T47D (cell line): ENCODE data around the gene DLG2.
A peak's percentile ranks its signal among the peaks of the same experiment; 100 is the strongest.

Experiments used
- DNase-seq, 2 experiments: peaks; one replicate each; pipeline versions ENCODE4 v3.0.0 to v3.0.0-alpha.2; 2011 to 2012; ENCODE audit warnings: low read depth in 1 of 2, low spot score in 1 of 2
- JUND ChIP-seq: IDR thresholded peaks from 2 replicates; pipeline ENCODE4 v1.6.1; 2012; ENCODE audit warnings: low read depth
- in situ Hi-C: cut with HindIII; loops from 2 replicates; pipeline ENCODE4 v1.10.0; 2016; ENCODE audit warnings: low sequenced_read_pairs, low pct_unique_long_range_greater_than_20kb

DLG2 gene

DNA sequence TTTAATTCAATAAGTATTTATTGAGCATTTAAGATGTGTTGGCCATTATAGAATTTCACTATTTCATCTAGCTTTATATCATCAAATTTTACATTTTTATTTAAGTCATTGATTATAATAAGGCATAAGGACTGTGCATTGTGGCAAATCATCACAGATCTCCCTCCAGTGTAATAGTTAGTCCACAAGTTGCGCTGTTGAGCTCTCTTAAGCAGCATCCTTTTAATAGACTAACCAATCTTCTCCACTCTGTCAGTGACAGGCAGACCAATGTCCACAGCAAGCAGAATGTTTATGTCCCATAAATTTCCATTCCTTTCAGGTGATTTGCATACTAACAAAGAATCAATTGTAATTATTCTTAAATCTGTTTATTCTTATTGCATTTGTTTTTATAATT lies 1745.7 kb downstream of the DLG2 start:
- TF ChIP-seq JUND = no peak
- peak in 1 of 2 experiments; percentile 22 for DNase-seq

DNA sequence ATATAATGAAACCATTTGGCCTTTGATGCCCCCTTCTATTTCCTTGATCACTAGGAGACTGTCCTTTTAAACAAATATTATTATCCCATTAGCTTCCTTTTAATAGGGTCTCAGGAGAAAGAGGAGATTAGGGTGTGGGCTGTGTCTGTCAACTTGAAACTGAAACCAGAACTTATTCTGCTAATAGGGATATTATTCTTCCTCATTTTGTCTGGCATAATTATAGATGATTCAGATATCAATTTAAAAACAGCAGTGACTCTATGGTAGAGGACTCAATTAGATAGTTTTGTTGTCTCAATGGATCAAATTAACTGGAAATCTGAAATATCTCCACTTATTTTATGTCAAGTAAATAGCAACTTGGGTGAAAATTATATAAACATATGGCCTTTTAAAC lies 1756.1 kb downstream of the DLG2 start:
- no peak for DNase-seq
- in situ Hi-C loops = no loop called here

More for the DNA sequence above, 1745.7 kb downstream of the DLG2 start:
- in situ Hi-C loops = no loop called here

DNA sequence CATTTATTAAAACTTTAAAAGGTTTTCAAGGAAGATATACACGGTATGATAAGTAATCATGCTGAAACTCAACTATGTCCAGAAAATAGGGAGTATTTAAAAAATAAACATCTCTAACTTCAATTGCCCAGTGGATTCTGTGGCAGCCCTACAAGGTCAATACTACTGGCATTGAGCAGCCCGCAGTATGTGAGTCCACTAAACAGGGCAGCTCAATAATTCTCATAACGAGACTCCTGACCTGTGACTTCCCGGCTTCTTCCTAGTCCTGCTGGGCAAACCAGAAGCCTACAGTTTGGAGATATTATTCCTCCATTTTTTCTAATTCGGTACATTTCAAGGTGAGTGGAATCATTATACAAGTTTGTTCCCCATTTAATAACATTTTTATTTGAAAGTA lies 1760.5 kb downstream of the DLG2 start:
- DNase-seq = no peak
- in situ Hi-C loops = no loop called here
- no peak for TF ChIP-seq JUND

More for the DNA sequence above, 1756.1 kb downstream of the DLG2 start:
- TF ChIP-seq JUND = no peak

DNA sequence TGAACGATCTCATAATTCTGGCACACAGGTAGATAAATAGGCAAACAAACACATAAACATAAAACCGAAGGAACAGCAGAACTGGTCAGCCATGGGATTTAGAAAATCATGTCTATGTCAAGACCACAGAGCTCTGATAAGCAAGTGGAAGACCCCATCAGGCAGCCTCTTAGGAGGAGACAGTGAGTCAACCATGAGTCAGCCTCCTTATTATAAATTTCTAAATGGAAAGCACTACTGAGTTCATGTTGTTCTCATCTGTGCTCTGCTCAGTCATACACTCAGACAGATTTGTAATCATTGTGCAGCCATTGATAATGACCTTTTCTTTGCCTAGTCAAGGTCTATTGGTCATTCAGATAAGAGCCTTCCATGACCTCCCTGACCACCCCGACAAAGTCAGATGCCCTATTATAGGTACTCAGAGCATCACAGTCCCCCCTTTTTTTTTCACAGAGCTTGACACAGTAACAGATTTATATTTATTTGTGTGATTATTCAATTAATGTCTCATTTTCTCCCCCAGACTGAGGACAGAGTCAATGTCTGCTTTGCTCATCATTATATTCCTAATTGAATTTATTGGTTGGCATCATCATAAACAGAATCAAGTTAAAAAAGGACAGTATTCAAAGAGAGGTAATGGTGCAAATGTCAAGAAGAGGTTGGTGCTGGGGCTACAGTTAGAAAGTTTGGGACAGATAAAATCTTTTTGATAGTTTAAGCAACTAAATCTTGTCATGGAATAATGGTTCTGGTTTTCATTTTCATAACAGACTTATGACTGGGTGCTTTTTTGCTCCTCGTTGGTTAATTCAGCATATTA lies 1761.3 kb downstream of the DLG2 start:
- no peak for TF ChIP-seq JUND
- in situ Hi-C loops = no loop called here
- no peak for DNase-seq

DNA sequence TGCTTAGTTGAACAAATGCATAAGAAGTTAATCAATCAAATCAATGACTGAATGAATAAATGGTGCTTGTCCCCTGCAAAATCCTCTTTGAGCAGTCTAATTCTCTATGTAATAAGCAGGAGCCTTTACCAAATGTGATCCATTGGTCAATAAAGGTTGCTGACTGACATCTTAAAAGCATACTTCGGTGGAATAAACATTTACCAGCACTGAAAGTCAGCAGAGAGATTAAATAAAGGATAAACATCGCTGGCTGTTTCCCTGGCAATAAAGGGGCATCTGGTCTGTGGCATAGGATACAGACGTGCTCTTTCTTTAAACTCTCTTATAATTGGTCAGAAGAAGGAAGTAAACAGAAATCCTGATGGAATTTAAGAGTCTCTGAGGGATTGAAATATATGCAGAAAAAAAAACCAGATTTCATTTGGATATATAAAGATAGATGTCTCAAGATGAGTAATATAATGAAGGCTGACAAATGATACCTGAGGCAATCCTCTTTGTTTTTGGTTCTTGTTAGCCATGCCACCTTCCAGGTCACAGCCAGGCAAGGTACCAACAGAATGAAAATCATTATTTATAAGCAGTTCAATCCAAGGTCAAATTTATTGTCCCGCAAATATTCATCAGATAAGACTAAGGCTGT lies 1762.6 kb downstream of the DLG2 start:
- no peak for TF ChIP-seq JUND
- no peak for DNase-seq
- in situ Hi-C loops = no loop called here

DNA sequence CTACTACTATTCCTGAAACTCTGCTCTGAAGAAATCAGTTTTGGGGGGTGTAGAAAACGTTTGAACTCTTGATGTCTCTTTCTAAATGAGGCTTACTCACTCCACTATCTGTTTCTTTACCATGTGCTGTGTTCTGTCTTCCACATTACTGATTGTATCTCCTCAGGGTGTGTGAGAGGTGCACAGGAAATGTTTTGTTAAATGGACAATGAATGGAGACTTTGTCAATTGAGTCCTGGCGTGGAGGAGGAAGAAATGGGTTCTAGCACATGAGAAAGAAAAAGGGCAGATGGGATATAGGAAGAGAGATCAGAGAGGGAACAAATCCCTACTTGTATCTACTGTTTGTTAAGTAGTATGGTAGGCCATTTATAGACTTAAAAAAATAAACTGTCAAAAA lies 1763.9 kb downstream of the DLG2 start:
- no peak for TF ChIP-seq JUND

DNA sequence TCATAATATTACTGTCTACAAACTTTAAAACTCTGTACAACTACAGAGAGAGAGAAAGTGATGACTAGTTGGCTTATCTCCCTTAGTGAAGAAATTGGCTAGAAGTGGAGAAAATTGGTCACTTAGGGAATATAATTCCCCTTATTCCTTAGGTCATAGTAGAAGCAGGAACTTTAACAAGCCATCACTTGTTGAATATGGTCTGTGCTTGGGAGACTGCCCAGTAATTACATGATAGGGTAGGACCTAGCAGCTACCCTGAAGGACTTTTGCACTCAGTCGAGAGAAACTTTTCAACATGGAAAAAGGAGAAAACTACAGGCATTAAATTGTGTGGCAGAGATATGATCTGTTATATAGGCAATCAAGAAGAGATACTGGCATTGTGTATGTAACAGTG lies 1764.5 kb downstream of the DLG2 start:
- DNase-seq = no peak
- in situ Hi-C loops = no loop called here

More for the DNA sequence above, 1763.9 kb downstream of the DLG2 start:
- in situ Hi-C loops = no loop called here
- no peak for DNase-seq

DNA sequence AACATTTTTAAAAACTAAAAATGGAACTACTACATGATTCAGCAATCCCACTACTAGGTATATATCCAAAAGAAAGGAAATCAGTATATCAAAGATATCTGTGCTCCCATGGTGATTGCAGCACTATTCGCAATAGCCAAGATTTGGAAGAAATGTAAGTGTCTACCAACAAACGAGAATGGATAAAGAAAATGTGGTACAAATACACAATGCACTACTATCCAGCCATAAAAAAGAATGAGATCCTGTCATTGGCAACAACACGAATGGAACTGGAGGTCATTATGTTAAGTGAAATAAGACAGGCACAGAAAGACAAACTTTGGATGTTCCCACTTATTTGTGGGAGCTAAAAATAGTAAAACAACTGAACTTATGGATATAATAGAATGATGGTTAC lies 1765.1 kb downstream of the DLG2 start:
- in situ Hi-C loops = no loop called here
- no peak for DNase-seq
- TF ChIP-seq JUND = no peak

More for the DNA sequence above, 1764.5 kb downstream of the DLG2 start:
- TF ChIP-seq JUND = no peak

DNA sequence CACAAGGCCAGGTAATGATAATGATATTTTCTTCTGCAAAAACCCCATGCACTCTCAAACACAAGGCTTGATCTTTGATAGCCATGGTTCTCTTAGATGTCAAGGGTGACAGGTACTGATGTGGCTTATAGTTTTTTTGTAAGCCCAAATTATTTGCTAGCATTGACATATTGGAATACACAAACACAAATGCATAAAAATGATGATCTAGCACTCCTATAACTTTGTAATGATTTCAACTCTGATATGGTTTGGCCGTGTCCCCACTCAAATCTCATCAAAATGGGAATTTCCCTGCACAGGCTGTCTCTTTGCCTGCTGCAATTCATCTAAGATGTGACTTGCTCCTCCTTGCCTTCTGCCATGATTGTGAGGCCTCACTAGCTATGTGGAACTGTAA lies 1768.5 kb downstream of the DLG2 start:
- TF ChIP-seq JUND = no peak
- no peak for DNase-seq
- in situ Hi-C loops = no loop called here

DNA sequence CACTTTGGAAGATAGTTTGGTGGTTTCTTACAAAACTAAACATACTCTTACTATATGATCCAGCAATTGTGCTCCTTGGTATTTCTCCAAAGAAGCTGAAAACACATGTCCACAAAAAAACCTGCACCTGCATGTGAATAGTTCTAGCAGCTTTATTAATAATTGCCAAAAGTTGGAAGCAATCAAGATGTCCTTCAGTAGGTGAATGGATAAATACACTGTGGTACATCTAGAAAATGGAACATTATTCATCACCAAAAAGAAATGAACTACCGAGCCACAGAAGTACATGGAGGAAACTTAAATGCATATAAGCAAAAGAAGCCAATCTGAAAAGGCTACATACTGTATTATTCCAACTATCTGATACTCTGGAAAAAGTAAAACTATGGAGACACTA lies 1771.9 kb downstream of the DLG2 start:
- TF ChIP-seq JUND = no peak
- in situ Hi-C loops = no loop called here

DNA sequence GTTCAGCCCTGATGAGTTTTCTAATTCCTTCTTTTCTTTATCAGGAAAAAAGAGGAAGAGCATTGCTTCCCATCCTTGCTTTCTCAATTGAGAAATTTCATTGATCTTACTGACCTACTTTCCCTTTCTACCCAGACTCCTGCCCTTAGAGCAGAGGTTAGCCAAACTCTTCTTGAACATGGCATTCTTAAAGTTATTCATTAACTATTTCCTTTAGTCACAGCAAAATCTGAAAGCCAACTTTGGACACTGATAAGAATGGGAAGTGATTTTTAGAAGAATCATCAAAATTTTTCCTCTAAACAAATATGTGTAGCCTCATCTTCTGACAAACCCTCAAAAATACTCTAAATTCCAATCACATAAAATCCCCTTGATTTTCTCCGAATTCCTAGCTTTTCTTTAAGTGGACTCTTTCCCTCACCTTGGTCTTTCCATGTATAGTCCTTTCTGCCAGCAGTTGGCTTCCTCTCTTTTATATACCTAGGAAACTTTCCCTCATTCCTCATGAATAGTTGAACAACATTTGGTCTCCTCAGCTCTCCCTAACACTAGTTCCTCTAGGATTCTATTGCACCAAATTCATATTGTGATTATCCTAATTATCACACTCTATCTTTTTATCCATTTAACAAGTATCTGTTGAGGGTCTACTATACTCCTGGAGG lies 1774.2 kb downstream of the DLG2 start:
- in situ Hi-C loops = no loop called here
- no peak for TF ChIP-seq JUND
- no peak for DNase-seq

More for the DNA sequence above, 1771.9 kb downstream of the DLG2 start:
- DNase-seq = no peak

DNA sequence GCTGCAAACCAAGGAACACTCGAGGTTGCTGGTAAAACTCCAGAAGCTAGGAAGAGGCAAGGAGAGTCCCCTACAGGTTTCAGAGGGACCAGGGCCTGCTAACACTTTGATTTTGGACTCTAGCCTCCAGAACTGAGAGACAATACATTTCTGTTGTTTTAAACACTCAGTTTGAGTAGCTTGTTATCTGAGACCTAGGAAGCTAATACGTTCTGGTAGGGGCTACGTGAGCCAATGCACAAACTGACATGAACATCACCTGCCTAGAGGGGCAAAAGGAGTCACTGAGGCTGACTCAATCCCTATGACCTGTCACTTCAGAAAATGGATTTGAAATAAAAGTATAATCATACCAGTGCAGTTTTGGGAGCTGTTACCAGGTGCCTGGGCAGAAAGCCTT lies 1775.1 kb downstream of the DLG2 start:
- no peak for DNase-seq
- in situ Hi-C loops = no loop called here
- no peak for TF ChIP-seq JUND
